GM19452 (cell line): ENCODE results near the gene C9orf57.
"Not testable (repeated sequence)": the region's sequence is repeated elsewhere in the genome, so short reads cannot be mapped to it uniquely, and the experiment has no call there.

Experiments used
- ATAC-seq: cut with Tn5 transposase; IDR thresholded peaks from one replicate; pipeline ENCODE4 v1.9.1; 2021; ENCODE audit not compliant: unreplicated experiment

The C9orf57 gene

GRCh38 chr9:72025906-72026305, 34.5 kb downstream of the C9orf57 start:
- no peak for ATAC-seq

DNA sequence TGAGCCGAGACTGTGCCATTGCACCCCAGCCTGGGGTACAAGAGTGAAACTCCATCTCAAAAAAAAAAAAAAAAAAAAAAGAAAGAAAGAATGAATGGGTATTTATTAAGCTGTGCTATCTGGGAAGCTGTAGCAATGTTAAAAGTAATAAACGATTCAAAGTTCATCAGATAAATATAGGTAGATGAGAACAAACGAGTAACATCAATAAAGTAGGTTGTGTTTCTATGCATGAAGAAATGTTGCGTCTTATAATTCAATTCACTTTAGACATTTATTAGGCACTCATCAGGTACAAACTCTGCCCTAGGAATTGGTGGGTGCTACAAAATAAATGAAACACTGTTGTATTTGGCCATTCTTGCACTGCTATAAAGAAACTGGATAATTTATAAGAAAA, 36.8 kb downstream of the C9orf57 start:
- ATAC-seq, result no peak

- ATAC-seq, result no peak
These were observed 37.6 kb downstream of the C9orf57 start for GRCh38 chr9:72022841-72023240.

DNA sequence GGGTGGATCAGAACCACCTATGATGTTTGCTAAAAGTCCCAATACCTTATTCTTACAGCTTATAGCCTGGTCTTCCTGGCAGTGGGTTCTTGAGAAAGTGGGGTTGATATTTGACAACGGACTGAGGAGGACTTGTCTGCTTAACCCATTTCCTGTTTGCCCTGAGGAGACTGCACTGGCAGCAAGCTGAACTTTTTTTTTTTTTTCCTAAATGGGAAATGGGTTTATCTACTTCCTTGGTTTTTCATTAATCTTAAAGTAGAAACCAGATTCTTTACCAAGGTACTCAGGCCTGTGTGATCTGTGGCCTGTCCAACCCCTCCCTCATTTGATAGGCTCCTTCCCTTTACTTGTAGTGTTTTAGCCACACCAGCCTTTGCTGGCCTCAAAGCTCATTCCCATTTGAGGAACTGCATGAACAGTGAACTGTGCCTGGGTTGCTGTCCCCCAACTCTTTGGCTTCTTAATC, 47.1 kb downstream of the C9orf57 start:
- ATAC-seq, result peak; percentile 65

DNA sequence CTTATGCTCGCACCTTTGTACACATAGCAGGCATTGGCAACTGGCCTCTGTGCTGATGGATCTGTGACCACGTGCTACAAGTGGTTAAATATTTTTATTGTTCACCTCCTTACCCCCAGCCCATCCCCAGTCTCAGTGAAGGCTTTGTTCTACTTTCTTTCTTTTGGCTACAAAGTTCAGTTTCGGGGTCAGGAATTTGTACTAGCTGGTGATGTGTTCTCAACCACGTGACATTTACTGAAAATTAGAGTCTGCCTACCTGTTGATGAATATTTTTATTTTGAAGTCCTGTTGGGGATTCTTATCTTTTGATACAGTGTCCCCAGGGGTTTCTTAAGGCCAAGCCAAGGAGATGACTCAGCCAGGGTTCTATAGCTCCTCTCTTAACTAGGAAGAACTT, 47.8 kb downstream of the C9orf57 start:
- no peak for ATAC-seq

- not testable (repeated sequence) for ATAC-seq
These were observed 52.7 kb downstream of the C9orf57 start for GRCh38 chr9:72007726-72008125.

GRCh38 chr9:72006501-72006900, 53.9 kb downstream of the C9orf57 start:
- ATAC-seq, result no peak

DNA sequence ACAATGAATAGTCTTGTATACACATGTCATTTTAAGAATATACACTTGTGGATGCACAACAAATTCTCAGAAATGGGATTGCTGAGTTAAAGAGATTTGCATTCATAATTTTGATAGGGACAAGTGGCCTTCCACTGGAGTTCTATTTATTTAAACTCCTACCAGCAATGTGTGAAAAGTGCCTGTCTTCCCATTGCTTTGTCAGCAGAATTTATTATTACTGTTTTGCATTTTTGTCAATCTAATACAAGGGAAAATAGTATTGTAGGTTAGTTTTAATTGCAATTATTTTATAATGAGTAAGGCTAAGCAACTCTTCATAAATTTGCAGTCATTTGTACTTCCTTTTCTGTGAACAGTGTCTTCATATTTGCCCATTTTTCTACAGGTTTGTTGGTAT, 55.0 kb downstream of the C9orf57 start:
- ATAC-seq, result no peak
